Activated CD4-positive, alpha-beta memory T cell treated with anti-CD3 and anti-CD28 coated beads, Interleukin-2, amount 10 ng/mL, durations not matched to agents 7 days and 5 days (primary cell): ENCODE measurements around the gene CAPN2. TPM values are rescaled to one million over a fixed set of nuclear protein-coding genes. Genes with fewer than 3 reads are reported as not detected.

Source experiments
- CTCF ChIA-PET: fragments of 350-600 bp; sonication (Branson Sonifier 250); formaldehyde crosslinking; loops from one replicate; lab custom pipeline; 2021; ENCODE audit warnings: antibody characterized with exemption, inconsistent platforms; lab: Charles Lee
- POLR2A ChIA-PET: fragments of 350-600 bp; sonication (Branson Sonifier 250); formaldehyde crosslinking; loops from one replicate; lab custom pipeline; 2021; ENCODE audit warnings: antibody characterized with exemption; lab: Charles Lee
- DNase-seq: peaks from one replicate; pipeline ENCODE4 v3.0.0-alpha.2; 2020
- H3K27ac Mint-ChIP-seq: one replicate; pipeline ENCODE4 v1.8.0; 2021; ENCODE audit warnings: mild to moderate bottlenecking, mixed read lengths
- H3K27me3 Mint-ChIP-seq: one replicate; pipeline ENCODE4 v1.8.0; 2021; ENCODE audit warnings: mixed read lengths
- H3K36me3 Mint-ChIP-seq: one replicate; pipeline ENCODE4 v1.8.0; 2021; ENCODE audit warnings: low read depth, mixed read lengths
- H3K4me1 Mint-ChIP-seq: one replicate; pipeline ENCODE4 v1.8.0; 2021; ENCODE audit warnings: mixed read lengths
- H3K4me3 Mint-ChIP-seq: one replicate; pipeline ENCODE4 v1.8.0; 2021; ENCODE audit warnings: mild to moderate bottlenecking, mixed read lengths
- H3K9me3 Mint-ChIP-seq: one replicate; pipeline ENCODE4 v1.8.0; 2021; ENCODE audit warnings: mixed read lengths
- total RNA-seq, 2 experiments: library from RNA; stranded (reverse); gene quantifications; one replicate each; pipeline ENCODE4 v1.2.3, GENCODE V29; 2021

Gene CAPN2
- total RNA-seq, 2 experiments from 2014 or later = 263 TPM

- H3K9me3 Mint-ChIP-seq = no peaks in the 10 kb centered on the region
- no peaks in the 10 kb centered on the region for H3K27me3 Mint-ChIP-seq
- H3K36me3 Mint-ChIP-seq = peaks cover 21% of the 10 kb centered on the region
- DNase-seq = no peak
- peaks cover 25% of the 10 kb centered on the region for H3K4me1 Mint-ChIP-seq
- POLR2A ChIA-PET = no interaction called here
- CTCF ChIA-PET = interaction anchor here (0.9 to 2.7 kb wide), 3 partner anchors 9 to 124 kb away, joined by 3 to 5 read pairs (median 4); no protein-coding TSS in a partner anchor
- no peak overlapping the region for H3K27ac Mint-ChIP-seq
- no peak overlapping the region for H3K4me3 Mint-ChIP-seq
Measured at GRCh38 chr1:223820971-223821370, 108.6 kb downstream of the CAPN2 start.

- peaks cover 44% of the 10 kb centered on the region for H3K4me1 Mint-ChIP-seq
- H3K4me3 Mint-ChIP-seq = no peak overlapping the region
- no peak overlapping the region for H3K27ac Mint-ChIP-seq
- no peaks in the 10 kb centered on the region for H3K9me3 Mint-ChIP-seq
- CTCF ChIA-PET = interaction anchor here (1.0 to 1.5 kb wide), 4 partner anchors 13 to 227 kb away, joined by 3 to 4 read pairs (median 4); partner anchors contain the start of gene TP53BP2
- DNase-seq = no peak
- no peaks in the 10 kb centered on the region for H3K27me3 Mint-ChIP-seq
- peaks cover 25% of the 10 kb centered on the region for H3K36me3 Mint-ChIP-seq
- POLR2A ChIA-PET = interaction anchor here (0.9 to 4.9 kb wide), 3 partner anchors 21 to 48 kb away, joined by 3 to 34 read pairs (median 4); partner anchors contain the start of gene TP53BP2
Measured at GRCh38 chr1:223824287-223824686, 111.9 kb downstream of the CAPN2 start.

- Mint-ChIP-seq H3K27me3 (no peaks in the 10 kb centered on the region), H3K4me3 (no peak overlapping the region), H3K27ac (no peak overlapping the region), H3K36me3 (peaks cover 24% of the 10 kb centered on the region), H3K9me3 (no peaks in the 10 kb centered on the region), H3K4me1 (peaks cover 46% of the 10 kb centered on the region)
- CTCF ChIA-PET = interaction anchor here (1.1 to 1.5 kb wide), 3 partner anchors 13 to 226 kb away, joined by 4 read pairs; partner anchors contain the start of gene TP53BP2
- POLR2A ChIA-PET = interaction anchor here (0.9 to 4.9 kb wide), 3 partner anchors 21 to 49 kb away, joined by 3 to 34 read pairs (median 4); partner anchors contain the start of gene TP53BP2
- DNase-seq = no peak
Measured at GRCh38 chr1:223824712-223825111, 112.4 kb downstream of the CAPN2 start.

Other genes starting within 250 kb of the CAPN2 start
- gene CAPN8, start 46.8 kb upstream of the CAPN2 start, total RNA-seq = under 1 TPM in 1 of 2 experiments, not detected in 1; 0.13 TPM
- 10 to 100 TPM; 34.4 to 36.0 TPM for gene TP53BP2, start 133.4 kb downstream of the CAPN2 start, total RNA-seq